Measurements from ENCODE around the gene PEX11B. TPM values are rescaled to one million over a fixed set of nuclear protein-coding genes. Genes with fewer than 3 reads are reported as not detected.

PEX11B gene
- total RNA-seq, 1 experiment from 2014 or later, result 13.7 TPM

GRCh38 chr1:145886390-145886789 lies 32.1 kb downstream of the PEX11B start:
- Histone ChIP-seq H3K4ac (ENCODE audit: low read depth, low read length) (no peak overlapping the region), H2AK5ac (ENCODE audit: insufficient read length, low read length) (no peak overlapping the region), H4K8ac (replicated peaks; ENCODE audit: insufficient read length, low read depth, low read length) (no peak overlapping the region), H4K91ac (ENCODE audit: insufficient read length, low read depth, low read length) (no peak overlapping the region), H3K9ac (ENCODE audit: extremely low read depth, insufficient read length, low read length) (no peak overlapping the region), H3K23ac (ENCODE audit: insufficient read length, low read depth, low read length) (no peak overlapping the region), H3K14ac (ENCODE audit: insufficient read depth, low read length) (no peak overlapping the region), H3K27me3 (ENCODE audit: insufficient read depth, low read length) (peaks cover 8% of the 10 kb centered on the region; the same call in 1 of the 2 replicates), H2BK5ac (ENCODE audit: insufficient read length, low read length) (no peak overlapping the region), H3K23me2 (ENCODE audit: insufficient read length, low read depth, low read length, poor library complexity, severe bottlenecking) (peaks cover 7% of the 10 kb centered on the region), H3K79me2 (ENCODE audit: insufficient read depth, low read length) (no peaks in the 10 kb centered on the region), H3K18ac (ENCODE audit: insufficient read length, low read depth, low read length) (no peak overlapping the region), H3K79me1 (ENCODE audit: insufficient read depth, low read depth, low read length, poor library complexity, severe bottlenecking) (no peaks in the 10 kb centered on the region), H2BK120ac (ENCODE audit: low read depth, low read length, poor library complexity, severe bottlenecking) (no peak overlapping the region), H2BK12ac (ENCODE audit: insufficient read length, low read depth, low read length) (no peak overlapping the region), H3K27ac (ENCODE audit: insufficient read length, low read depth, low read length) (no peak overlapping the region), H3K4me1 (ENCODE audit: insufficient read depth, low read length) (no peaks in the 10 kb centered on the region), H3K56ac (ENCODE audit: insufficient read length, low read depth, low read length) (no peak overlapping the region), H2BK15ac (ENCODE audit: low read depth, low read length) (no peak overlapping the region), H3K4me2 (ENCODE audit: insufficient read depth, insufficient read length, low read length) (peak overlapping the region; percentile 15), H3T11ph (ENCODE audit: low read length) (no peak overlapping the region), H2BK20ac (ENCODE audit: low read depth, low read length, poor library complexity, severe bottlenecking) (no peak overlapping the region), H4K5ac (ENCODE audit: insufficient read length, low read depth, low read length) (no peak overlapping the region), H2AFZ (ENCODE audit: low read length) (no peak overlapping the region), H3K9me3 (ENCODE audit: control insufficient read depth, low read depth, low read length) (no peaks in the 10 kb centered on the region), H4K20me1 (ENCODE audit: control insufficient read depth, insufficient read depth, insufficient read length) (no peaks in the 10 kb centered on the region)
- Mint-ChIP-seq H3K4me3 (peak overlapping the region; percentile 78 to 82), H3K36me3 (ENCODE audit: insufficient read depth in 1 of 3, low read depth in 3 of 3) (no peaks in the 10 kb centered on the region), H3K27ac (no peak overlapping the region), H3K27me3 (ENCODE audit: low read depth) (peaks cover 33% of the 10 kb centered on the region), H3K4me1 (peaks cover 23 to 27% of the 10 kb centered on the region in 2 experiments), H3K9me3 (no peaks in the 10 kb centered on the region)
- no CpG with 5 or more reads among the region's 11 CpGs for WGBS (ENCODE audit: extremely low coverage, insufficient read length, low lambda C conversion rate)
- no peak for TF ChIP-seq CTCF (conservative IDR thresholded peaks at IDR 0.05)
- DNase-seq, result no peak

Data from H9 (cell line).